ENCODE results near the gene RTL1.

RTL1 gene

GRCh38 chr14:100882026-100882967 lies 21.2 kb downstream of the RTL1 start:
- H3K9me2 ChIP-seq (replicated peaks; ENCODE audit: insufficient read depth, low read length) = no peaks in the 10 kb centered on the region
- H3K4me3 ChIP-seq (ENCODE audit: low read length) = no peak overlapping the region
- H4K20me1 ChIP-seq (ENCODE audit: insufficient read depth, low read length) = no peaks in the 10 kb centered on the region
- no peaks in the 10 kb centered on the region for H3F3A ChIP-seq (ENCODE audit: insufficient read depth, low read length)
- no peaks in the 10 kb centered on the region for H3K4me1 ChIP-seq (ENCODE audit: low read length)
- H3K27me3 ChIP-seq (replicated peaks; ENCODE audit: insufficient read depth, low read length) = peaks cover 11% of the 10 kb centered on the region
- no peaks in the 10 kb centered on the region for H3K79me2 ChIP-seq (ENCODE audit: low read length)
- H3K4me2 ChIP-seq (ENCODE audit: low read depth, low read length) = no peak overlapping the region
- H3K9me3 ChIP-seq (replicated peaks; ENCODE audit: insufficient read depth, low read length) = no peaks in the 10 kb centered on the region
- H3K9ac ChIP-seq (ENCODE audit: low read length) = no peak overlapping the region
- no peak overlapping the region for H2AFZ ChIP-seq (ENCODE audit: low read length)
- no peak overlapping the region for H3K27ac ChIP-seq (ENCODE audit: low read length)
- no peak for DNase-seq
- TF ChIP-seq EZH2 (optimal IDR thresholded peaks at IDR 0.05; ENCODE audit: low read depth, low read length) (no peak), CTCF (IDR thresholded peaks at IDR 0.05; ENCODE audit: low read length) (no peak)
- H3K36me3 ChIP-seq (replicated peaks; ENCODE audit: insufficient read depth, low read length) = no peaks in the 10 kb centered on the region

- Histone ChIP-seq H4K20me1 (ENCODE audit: insufficient read depth, low read length) (no peaks in the 10 kb centered on the region), H3K9ac (ENCODE audit: low read length) (no peak overlapping the region), H3K27me3 (replicated peaks; ENCODE audit: insufficient read depth, low read length) (peaks cover 5% of the 10 kb centered on the region; the same call in 1 of the 2 replicates), H2AFZ (ENCODE audit: low read length) (no peak overlapping the region), H3K4me1 (ENCODE audit: low read length) (no peaks in the 10 kb centered on the region), H3K36me3 (replicated peaks; ENCODE audit: insufficient read depth, low read length) (no peaks in the 10 kb centered on the region), H3K4me2 (ENCODE audit: low read depth, low read length) (no peak overlapping the region), H3K4me3 (ENCODE audit: low read length) (no peak overlapping the region), H3K27ac (ENCODE audit: low read length) (no peak overlapping the region), H3K9me3 (replicated peaks; ENCODE audit: insufficient read depth, low read length) (no peaks in the 10 kb centered on the region), H3F3A (ENCODE audit: insufficient read depth, low read length) (no peaks in the 10 kb centered on the region), H3K79me2 (ENCODE audit: low read length) (no peaks in the 10 kb centered on the region), H3K9me2 (replicated peaks; ENCODE audit: insufficient read depth, low read length) (no peaks in the 10 kb centered on the region)
- no peak for DNase-seq
- TF ChIP-seq CTCF (IDR thresholded peaks at IDR 0.05; ENCODE audit: low read length) (no peak), EZH2 (optimal IDR thresholded peaks at IDR 0.05; ENCODE audit: low read depth, low read length) (no peak), EZH2phosphoT487 (IDR thresholded peaks at IDR 0.05; ENCODE audit: low read length) (no peak)
Measured at GRCh38 chr14:100881211-100882025, 22.1 kb downstream of the RTL1 start.

GRCh38 chr14:100880271-100881101 lies 23.0 kb downstream of the RTL1 start:
- Histone ChIP-seq H3K79me2 (ENCODE audit: low read length) (no peaks in the 10 kb centered on the region), H4K20me1 (ENCODE audit: insufficient read depth, low read length) (no peaks in the 10 kb centered on the region), H3K27me3 (replicated peaks; ENCODE audit: insufficient read depth, low read length) (peaks cover 5% of the 10 kb centered on the region; the same call in 1 of the 2 replicates), H3K9me2 (replicated peaks; ENCODE audit: insufficient read depth, low read length) (no peaks in the 10 kb centered on the region), H3K4me3 (ENCODE audit: low read length) (no peak overlapping the region), H3F3A (ENCODE audit: insufficient read depth, low read length) (no peaks in the 10 kb centered on the region), H3K9me3 (replicated peaks; ENCODE audit: insufficient read depth, low read length) (no peaks in the 10 kb centered on the region), H2AFZ (ENCODE audit: low read length) (no peak overlapping the region), H3K4me2 (ENCODE audit: low read depth, low read length) (no peak overlapping the region), H3K4me1 (ENCODE audit: low read length) (no peaks in the 10 kb centered on the region), H3K27ac (ENCODE audit: low read length) (no peak overlapping the region), H3K36me3 (replicated peaks; ENCODE audit: insufficient read depth, low read length) (no peaks in the 10 kb centered on the region), H3K9ac (ENCODE audit: low read length) (no peak overlapping the region)
- TF ChIP-seq EZH2phosphoT487 (IDR thresholded peaks at IDR 0.05; ENCODE audit: low read length) = no peak
- TF ChIP-seq EZH2 (optimal IDR thresholded peaks at IDR 0.05; ENCODE audit: low read depth, low read length) = no peak
- TF ChIP-seq CTCF (IDR thresholded peaks at IDR 0.05; ENCODE audit: low read length) = no peak
- DNase-seq = no peak
